Stimulated activated CD8-positive, alpha-beta memory T cell treated with anti-CD3 and anti-CD28 coated beads, Interleukin-15, amount 100 ng/mL, for 24 hours (primary cell): ENCODE results near the gene MRC1.

Experiments
- DNase-seq: peaks from one replicate; pipeline ENCODE4 v3.0.0-alpha.2; 2020; ENCODE audit warnings: low read depth

MRC1 gene

DNA sequence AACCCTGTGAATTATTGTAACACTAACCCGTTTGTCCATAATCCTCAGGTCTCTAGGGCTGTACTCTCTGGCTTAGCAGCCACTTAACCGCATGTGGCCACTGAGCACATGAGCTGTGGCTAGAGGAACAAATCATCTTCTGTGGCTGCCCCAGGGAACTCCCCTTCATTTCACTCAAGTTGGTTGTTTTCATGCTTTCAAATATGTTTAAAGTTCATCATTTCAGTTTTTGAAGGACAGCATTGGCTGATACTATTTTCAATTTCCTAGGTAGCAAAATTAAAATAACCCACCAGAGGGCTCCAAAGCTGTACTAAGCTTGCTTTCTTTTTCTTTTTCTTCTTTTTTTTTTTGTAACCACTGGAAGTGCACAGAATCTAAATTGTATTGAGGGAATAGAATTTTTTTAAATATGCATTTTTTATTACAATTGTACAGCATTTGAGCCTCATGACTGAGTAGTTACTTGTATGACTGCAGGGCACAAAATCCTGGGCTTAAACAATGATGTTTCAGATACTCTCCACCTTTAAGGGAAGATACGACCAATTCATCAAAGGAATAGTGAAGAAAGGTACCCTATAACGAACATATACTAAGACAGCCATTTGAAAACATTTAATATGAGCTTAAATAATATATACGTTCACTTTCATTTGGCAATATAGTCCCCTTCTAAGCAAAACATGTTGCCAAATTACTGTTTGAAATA lies 38.6 kb downstream of the MRC1 start:
- no peak for DNase-seq

DNA sequence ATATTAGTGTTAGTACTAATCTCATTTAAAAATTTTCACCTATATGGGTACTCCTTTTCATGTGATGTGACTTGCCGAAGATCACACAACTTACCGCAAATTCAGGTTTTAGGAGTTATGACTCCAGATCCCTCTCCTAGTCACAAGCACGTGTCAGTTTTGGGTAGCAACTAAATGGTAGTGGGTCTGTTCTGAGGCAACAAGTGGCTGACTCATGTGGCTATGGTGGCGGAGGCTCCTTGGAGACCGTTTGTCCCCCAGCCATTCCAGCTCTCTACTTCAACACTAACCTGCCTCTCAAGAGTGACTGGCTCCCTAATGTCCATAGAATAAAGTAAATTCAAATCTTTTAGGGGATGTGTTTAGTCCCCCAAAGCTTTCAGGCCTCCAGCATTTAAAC lies 39.5 kb downstream of the MRC1 start:
- DNase-seq: no peak

DNA sequence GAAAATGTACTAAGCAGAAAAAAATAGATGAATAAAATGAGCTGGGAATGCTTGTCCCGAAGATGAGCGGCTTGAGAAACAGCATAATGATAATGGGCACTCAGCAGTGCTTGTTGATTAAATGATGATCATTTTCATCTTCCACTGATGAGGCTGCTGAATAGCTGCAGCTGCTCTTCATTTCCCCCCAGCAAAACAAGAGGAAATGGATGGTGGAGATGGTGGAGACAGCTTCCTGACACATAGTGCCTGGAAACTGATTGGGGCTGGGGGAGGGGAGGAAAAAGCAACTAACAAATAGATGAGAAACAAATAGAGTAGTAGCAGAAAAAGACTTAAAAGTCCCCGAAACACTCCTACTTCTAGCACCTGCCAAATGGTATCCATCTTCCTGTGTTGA lies 41.4 kb downstream of the MRC1 start:
- DNase-seq: no peak

DNA sequence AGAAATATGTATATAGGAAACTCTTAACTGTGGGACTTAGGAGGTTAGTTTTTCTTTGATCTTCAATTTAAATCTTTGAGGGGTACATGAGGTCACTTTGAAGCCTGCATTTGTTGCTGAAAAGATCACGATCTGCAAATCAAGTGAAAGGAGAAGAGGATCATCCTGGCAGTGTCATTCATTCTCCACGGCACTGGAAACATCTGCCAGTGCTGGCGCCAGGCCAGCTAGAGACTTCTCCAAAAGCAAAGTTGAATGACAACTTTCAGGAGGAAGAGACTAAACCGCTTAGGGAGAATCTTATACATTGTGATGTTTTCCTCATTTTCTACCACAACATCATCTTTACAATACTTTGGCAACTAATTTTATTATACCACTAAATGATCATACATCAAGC lies 42.5 kb downstream of the MRC1 start:
- no peak for DNase-seq

DNA sequence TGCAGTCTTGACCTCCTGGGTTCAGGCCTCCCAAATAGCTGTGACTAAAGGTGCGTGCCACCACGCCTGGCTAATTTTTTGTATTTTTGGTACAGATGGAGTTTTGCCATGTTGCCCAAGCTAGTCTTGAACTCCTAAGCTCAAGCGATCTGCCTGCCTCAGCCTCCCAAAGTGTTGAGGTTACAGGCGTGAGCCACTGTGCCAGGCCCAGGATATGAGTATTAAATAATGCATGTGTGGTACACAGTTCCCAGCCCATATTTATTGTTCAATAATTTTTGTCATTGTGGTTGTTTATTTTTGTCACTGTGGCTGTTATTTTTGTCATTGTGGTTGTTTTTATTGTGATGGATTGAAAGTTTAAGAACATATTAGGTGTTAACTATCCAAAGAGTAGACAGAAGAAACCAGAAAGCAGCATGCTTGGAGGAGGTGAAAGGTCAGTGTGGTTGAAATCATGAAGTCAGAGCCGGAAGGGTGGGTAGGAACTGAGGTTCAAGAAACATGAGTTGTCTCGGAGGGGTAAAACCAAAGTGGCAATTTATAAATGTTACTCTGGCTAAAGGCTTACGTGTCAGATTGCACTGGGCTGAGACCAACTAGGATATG lies 45.0 kb downstream of the MRC1 start:
- DNase-seq: no peak

DNA sequence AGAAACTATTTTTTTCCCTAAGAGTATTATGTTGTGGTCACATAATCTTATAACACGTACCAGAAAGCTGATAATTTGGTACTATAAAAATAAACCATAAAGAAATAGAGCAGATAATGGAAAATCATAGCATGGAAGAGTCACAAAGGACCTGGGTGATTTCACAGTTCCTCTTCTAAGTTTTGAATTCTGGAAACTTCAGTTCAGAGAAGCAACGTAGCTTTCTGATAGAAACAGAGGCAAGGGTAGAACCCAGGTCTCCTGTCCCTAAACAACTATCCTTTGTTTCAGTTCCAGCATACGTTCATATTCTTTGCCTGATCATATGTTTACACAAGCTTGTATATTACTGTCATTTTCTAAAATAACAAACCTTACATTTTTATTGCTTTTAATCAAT lies 47.9 kb downstream of the MRC1 start:
- DNase-seq: no peak

DNA sequence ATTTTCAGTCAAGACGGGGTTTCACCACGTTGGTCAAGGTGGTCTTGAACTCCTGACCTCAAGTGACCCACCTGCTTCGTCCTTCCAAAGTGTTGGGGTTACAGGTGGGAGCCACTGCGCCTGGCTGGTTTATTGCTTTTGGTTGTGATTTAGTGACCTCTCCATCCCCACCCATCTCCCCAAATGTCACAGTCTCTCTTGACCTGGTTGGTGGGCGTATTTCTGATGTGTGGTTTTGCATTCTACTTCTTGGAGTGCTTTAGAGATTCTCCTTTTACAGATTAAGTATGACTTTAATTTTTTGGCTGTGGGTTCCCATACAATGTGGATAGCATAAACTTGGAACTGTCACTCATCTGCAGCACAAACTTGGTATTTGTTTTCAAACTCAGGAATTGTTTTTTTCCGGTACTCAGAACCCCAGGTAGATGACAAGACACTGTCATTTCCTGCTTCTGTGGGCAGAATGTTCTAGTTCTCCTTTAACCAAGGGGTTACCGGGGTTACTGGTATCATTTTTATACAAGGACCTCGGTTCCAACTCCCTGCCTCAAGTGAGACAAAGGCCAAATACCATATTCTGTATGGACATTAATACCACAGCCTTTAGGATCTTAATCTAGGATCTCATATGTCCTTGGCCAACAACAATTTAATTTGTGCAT lies 50.5 kb downstream of the MRC1 start:
- no peak for DNase-seq

DNA sequence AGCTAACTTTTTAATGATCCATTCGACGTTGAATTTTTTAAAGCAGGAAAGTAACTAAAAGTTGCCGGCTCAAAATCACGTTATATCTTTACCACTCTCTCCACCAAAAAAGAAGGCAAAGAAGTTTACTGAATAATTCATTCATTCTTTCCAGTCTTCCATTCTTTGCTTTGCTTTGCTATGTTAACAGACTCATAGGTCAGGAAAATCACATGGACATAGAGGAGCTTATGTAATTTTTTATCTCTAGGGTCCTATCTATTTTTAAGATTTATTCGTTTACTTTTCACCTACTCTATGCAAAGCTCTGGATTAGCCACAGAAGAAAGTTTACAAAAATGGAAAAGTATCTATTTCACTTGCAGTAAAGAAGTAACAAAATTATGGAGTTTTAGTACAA lies 52.6 kb downstream of the MRC1 start:
- DNase-seq: no peak

DNA sequence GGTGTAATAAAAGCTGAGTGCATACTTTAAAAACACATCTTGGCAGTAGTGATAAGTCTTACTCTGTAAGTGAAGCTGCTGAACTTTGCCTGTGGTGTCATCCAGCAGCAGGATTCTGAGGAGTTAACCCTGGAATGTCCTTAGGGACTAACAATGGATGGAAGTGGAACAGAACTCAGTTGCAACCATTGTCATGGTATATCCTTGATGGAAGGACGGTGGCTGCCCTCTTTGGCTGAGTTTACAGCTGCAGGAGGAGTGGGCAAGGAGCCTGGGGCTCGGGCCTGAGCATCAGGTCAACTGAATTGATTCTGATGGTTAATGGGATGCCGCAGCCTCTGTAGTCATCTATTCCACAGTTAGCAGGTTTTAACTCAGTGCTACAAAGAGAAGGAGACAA lies 56.2 kb downstream of the MRC1 start:
- no peak for DNase-seq

DNA sequence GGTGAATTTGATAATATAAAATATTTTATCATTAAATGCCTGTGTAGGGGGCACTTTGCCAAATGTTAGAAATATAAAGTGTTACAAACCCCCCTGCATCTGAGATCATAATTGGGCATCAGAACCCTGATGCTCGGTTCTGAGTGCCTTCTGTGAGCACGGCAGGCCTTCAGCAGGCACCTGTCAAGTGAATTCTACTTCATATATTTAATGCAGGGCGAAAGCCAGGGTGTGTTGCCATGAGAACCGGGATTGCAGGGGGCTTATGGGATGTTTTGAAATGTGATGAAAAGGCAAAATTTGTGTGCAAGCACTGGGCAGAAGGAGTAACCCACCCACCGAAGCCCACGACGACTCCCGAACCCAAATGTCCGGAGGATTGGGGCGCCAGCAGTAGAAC lies 57.2 kb downstream of the MRC1 start:
- no peak for DNase-seq

DNA sequence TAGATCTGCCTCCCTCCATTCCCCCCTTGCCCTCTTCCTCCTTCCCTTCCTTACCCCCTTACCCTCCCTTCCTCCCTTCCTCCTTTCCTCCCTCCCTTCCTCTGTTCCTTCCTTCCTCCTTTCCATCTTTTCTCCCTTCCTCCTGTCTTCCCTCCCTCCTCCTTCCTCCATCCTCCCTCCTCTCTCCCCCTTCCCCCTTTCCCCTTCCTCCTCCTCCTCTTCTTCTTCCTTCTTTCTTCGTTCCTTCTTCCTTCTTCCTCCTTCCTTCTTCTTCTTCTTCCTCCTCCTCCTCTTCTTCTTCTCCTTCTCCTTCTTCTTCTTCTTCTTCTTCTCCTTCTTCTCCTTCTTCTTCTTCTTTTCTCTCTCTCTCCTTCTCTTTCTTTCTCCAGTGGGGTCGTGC lies 57.9 kb downstream of the MRC1 start:
- DNase-seq: no peak

DNA sequence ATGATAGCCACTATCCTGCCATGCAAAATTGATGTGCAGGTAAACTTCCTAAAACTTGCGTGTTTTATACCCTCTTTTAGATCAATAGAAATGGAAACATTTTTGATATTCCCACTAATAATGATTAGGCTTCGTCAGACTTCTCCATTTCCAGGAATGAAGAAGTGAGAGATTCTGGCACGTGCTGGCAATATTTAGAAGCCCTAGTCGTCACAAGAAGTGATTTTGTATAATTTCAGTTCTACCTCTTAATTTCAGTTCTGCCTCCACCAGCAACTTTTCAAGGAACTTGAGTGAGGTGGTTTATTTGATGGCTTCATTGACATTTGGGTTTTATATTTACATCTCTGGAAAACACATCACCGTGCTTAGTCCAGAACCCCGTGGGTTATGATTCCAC lies 61.9 kb downstream of the MRC1 start:
- no peak for DNase-seq

DNA sequence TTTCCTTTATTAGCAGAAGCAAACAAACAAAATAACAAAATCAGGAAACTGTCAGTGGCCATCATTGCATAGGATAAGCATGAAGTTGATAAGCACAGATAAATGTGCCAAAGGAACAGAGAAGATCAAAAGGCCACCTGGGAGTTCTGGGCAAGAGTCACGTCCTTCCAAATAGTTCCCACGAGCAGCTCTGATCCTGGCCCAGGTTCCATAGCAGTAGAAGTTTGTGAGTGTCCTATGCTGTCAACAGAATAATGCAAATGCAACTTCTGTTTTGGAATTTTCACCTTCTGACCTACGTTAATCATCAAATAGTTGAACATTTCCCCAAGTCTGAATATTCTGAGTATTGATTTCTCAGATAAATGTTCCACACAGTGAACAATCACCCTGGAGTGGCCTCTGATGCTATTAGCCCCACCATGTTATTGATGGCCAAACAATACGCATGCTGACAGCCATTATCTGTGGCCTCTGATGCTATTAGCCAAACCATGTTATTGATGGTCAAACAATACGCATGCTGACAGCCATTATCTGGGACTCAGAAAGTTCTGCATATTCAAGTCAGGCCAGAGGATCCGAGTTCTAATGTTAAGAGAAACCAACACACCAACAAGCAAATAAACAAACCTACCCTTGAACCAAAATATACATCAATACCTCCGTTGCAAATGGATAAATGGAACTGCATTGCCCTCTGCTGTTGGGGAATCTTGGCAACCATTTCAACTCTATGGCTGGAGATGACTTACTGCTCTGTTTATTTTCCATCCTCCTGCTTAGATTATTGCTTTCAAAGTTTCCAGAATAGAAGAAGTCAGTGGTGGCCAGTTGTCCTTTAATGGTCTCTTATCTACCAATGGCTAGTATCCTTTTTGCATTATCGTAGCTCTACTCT lies 63.3 kb downstream of the MRC1 start:
- DNase-seq: no peak

DNA sequence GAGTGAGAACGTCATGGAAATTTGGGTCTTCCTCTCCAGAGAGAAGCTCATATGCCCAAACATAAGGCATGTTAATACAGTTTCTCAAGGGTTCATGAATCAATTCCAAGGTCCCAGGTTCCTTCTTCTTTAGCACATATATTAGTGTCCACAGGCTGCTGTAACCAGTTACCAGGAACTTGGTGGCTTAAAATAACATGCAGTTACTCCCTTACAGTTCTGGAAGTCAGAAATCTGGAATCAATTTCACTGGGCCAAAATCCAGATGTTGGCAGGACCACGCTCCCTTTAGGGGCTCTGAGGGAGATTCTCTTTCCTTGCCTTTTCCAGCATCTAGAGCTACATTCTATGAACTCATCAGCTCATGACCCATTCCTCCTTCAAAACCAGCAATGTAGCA lies 64.8 kb downstream of the MRC1 start:
- no peak for DNase-seq

DNA sequence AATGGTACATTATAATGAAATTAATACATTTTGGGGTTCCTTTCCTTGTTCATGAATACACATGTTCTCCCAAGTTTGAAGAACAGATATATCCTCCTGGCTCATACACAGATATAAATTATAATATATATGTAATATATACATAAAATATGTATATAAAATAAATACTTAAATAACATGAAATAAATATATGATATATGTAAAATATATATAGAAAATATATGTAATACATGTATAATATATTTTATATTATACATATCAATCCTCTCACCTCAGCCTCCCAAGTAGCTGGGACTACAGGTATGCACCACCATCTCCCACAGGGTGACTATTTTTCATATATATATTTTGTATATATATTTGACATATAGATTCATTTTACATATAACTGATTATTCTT lies 68.0 kb downstream of the MRC1 start:
- DNase-seq: no peak

DNA sequence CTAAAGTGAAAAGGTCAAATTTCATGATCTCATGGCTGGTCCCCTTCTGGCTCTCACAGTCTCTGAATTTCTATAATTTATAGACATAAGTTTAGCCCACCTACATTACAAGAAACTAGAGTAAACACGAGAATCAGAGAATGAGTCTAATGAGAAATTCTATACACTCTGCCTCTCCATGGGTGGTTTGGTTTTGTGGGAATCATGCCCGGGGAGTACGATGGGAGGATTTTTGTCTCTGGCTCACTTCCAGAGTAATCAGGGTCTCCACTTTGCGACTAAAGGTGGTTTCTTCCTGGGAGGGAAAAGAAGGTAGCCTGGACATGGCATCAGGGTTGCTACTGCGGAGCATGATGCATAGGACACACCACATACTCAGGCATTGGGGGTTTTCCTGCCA lies 69.7 kb downstream of the MRC1 start:
- no peak for DNase-seq

DNA sequence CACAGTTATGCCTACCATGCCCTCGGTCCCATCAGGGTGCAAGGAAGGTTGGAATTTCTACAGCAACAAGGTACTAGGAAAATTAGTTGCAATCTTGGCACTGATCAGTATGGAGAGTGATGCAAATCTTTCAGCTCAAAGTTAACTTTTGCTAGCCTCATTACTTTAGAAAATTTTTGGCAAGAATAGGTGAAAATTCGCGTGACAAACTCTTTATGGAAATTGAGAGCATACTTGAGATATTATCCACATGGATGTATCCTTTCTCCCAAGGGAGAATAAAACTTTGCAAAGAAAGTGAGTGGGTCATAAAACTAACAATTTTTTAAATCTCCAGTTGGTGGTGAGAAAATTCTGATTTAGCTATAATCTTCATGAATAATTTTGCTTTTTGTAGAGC lies 71.5 kb downstream of the MRC1 start:
- no peak for DNase-seq

DNA sequence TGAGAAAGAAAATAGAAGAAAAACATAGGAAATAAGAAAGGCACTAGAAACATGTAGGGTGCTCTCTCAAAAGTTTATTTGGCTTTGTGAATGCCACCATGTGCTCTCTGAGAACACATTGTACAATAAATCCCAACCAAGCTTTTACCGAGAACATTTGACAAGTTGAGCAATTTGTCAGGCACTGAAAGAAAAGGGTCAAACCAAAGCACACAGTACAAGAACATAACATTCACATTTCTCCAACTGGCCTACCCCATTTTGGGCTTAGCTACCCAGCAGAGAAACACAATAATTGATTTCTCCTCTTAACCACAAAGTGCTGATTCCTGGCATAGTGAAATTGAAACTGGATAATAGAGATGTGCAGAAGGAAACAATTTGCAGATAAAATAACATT lies 73.4 kb downstream of the MRC1 start:
- no peak for DNase-seq

DNA sequence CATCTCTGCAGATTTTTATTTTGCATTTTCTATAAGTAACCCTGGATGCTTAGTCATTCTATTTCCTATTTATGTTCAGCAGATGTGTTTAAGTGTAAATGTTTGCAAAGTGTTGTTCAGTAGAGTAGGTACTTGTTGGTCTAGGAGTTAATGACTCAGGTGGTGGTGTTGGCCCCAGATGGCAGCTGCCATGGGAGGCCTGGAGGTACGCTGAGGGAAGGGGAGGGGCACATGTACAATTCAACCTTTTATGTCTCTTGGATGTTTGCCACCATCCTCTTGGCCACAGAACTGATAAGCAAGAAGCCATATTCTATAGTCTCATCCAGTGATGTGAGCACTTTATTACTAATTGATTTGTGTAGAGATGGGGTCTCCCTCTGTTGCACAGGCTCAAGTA lies 74.5 kb downstream of the MRC1 start:
- DNase-seq: no peak

DNA sequence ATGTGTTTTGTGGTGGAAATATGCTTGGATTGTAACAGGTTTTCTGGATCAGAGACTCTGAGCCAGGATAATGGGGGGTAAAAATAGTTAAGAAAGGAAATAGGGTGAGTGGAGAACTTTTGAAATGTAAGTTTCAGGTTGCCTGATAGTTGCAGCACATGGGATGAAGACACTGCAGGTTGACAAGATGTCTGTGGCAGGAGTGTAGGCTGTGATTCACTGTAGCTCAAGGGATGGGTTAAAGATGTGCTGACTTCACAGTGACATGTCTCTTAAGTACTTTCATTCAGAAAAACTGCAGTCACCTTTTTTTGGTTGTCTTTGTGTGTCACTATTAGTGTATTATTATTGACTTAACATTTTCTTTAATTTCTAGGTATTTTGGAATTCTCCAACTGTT lies 79.0 kb downstream of the MRC1 start:
- DNase-seq: no peak

DNA sequence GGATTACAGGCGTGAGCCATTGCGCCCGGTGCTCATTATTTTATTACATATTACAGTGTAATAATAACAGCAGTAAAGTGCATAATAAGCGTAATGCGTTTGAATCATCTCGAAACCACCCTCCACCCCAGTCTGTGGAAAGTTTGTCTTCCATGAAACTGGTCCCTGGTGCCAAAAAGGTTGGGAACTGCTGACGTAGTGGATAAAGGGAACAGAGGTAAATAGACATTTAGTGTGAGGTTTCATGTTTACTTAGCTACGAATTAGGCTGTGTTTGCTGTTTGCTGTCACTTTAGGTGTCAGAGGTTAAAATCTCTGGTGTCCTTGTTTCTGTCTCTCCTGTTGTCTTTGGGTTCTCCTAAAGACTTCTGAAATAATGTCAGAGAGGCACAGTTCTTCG lies 82.3 kb downstream of the MRC1 start:
- DNase-seq: no peak

DNA sequence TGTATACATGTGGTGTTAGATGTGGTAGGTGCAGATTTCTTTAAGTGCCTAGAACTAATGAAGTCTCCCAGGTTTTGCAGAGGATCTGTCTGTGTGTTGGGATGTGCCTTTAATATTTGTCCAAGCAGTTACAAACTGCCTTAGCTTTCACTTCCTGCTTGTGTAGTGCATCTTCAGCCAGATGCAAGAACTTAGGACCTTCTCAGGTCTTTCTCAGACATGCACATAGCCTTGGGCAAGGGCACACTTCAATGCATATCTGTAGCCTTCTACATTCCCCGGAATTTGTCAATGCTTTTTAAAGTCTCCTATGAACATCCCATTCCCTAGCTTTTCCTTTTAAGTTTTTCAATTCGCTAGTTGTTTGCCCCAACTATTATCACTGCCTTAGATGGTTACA lies 95.4 kb downstream of the MRC1 start:
- DNase-seq: no peak

DNA sequence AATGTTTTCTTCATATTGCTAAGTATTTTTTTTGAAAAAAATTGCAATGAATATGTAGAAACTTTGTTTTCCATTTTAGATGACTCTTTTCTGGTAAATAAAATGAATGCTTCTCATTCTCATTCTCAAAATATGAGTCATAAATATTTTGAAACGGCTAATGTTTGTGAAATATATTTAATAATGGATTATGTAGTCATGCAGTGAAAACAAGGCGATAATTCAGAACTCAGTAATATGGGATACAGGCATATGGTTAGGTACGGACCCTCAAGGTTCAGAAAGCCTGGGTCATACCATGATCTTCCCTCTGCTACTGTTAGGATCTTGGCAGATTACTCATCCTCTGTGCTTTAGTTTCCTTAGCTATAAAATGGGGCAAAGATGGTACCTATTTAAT lies 96.3 kb downstream of the MRC1 start:
- DNase-seq: no peak
